NCI-H2227 (cell line): ENCODE data around the gene ATOSA.
A peak's percentile ranks its signal among the peaks of the same experiment; 100 is the strongest.

Experiments
- DNase-seq: peaks from one replicate; lab custom pipeline; 2025; ENCODE audit not compliant: unreplicated experiment; lab: John Stamatoyannopoulos, UW

Gene ATOSA

GRCh38 chr15:52679232-52680040, at the start of gene ATOSA:
TSS of gene ATOSA (minus strand) at chr15:52679388. CDS start at chr15:52678021, 1,367 bp downstream.
- DNase-seq = peak; percentile 80

- DNase-seq = no peak
Measured at GRCh38 chr15:52728899-52729298, 49.7 kb upstream of the ATOSA start.

- DNase-seq = no peak
Measured at GRCh38 chr15:52727815-52728214, 48.6 kb upstream of the ATOSA start.

GRCh38 chr15:52726195-52726594, 47.0 kb upstream of the ATOSA start:
- no peak for DNase-seq

- no peak for DNase-seq
Measured at GRCh38 chr15:52718551-52718950, 39.4 kb upstream of the ATOSA start.

GRCh38 chr15:52717924-52718323, 38.7 kb upstream of the ATOSA start:
- DNase-seq = no peak

GRCh38 chr15:52717481-52717880, 38.3 kb upstream of the ATOSA start:
- DNase-seq = no peak

- DNase-seq = no peak
Measured at GRCh38 chr15:52716536-52716935, 37.3 kb upstream of the ATOSA start.

- DNase-seq = no peak
Measured at GRCh38 chr15:52715411-52715810, 36.2 kb upstream of the ATOSA start.

GRCh38 chr15:52714968-52715367, 35.8 kb upstream of the ATOSA start:
- no peak for DNase-seq

- peak; percentile 25 for DNase-seq
Measured at GRCh38 chr15:52710708-52711389, 31.7 kb upstream of the ATOSA start.

GRCh38 chr15:52710050-52710707, 31.0 kb upstream of the ATOSA start:
- no peak for DNase-seq

GRCh38 chr15:52709187-52709981, 30.2 kb upstream of the ATOSA start:
- DNase-seq = peak; percentile 53

GRCh38 chr15:52706091-52706490, 26.9 kb upstream of the ATOSA start:
- no peak for DNase-seq

- DNase-seq = no peak
Measured at GRCh38 chr15:52702390-52702789, 23.2 kb upstream of the ATOSA start.

- DNase-seq = no peak
Measured at GRCh38 chr15:52699457-52699856, 20.3 kb upstream of the ATOSA start.

GRCh38 chr15:52698514-52698913, 19.3 kb upstream of the ATOSA start:
- DNase-seq = no peak

- DNase-seq = no peak
Measured at GRCh38 chr15:52697051-52697450, 17.9 kb upstream of the ATOSA start.

GRCh38 chr15:52695154-52695553, 16.0 kb upstream of the ATOSA start:
- no peak for DNase-seq

GRCh38 chr15:52689562-52689961, 10.4 kb upstream of the ATOSA start:
- no peak for DNase-seq

- DNase-seq = no peak
Measured at GRCh38 chr15:52683580-52683979, 4.4 kb upstream of the ATOSA start.
